Ascending aorta (tissue), 2 donors: ENCODE data around the gene S100Z. TPM values are rescaled to one million over a fixed set of nuclear protein-coding genes. Genes with fewer than 3 reads are reported as not detected.
A peak's percentile ranks its signal among the peaks of the same experiment; 100 is the strongest.
"Not testable (repeated sequence)": the region's sequence is repeated elsewhere in the genome, so short reads cannot be mapped to it uniquely, and the experiment has no call there.

Experiments used
- DNase-seq, 2 donors: peaks; one replicate each; pipeline ENCODE4 v3.0.0-alpha.2; 2019; ENCODE audit warnings: low spot score in 2 of 2
- H3K27ac ChIP-seq, 2 donors: fragments of 200-600 bp; sonication (generic); one replicate each; pipeline ENCODE4 v1.5.1; 2016 to 2017; ENCODE audit warnings: mild to moderate bottlenecking in 1 of 2
- H3K27me3 ChIP-seq: fragments of 200-600 bp; sonication (generic); one replicate; pipeline ENCODE4 v1.5.1; 2017
- H3K36me3 ChIP-seq, 2 donors: fragments of 200-600 bp; sonication (generic); one replicate each; pipeline ENCODE4 v1.5.1; 2016
- H3K4me1 ChIP-seq, 2 donors: fragments of 200-600 bp; sonication (generic); one replicate each; pipeline ENCODE4 v1.5.1; 2016 to 2017; ENCODE audit warnings: mild to moderate bottlenecking in 1 of 2
- H3K4me3 ChIP-seq, 2 donors: fragments of 200-600 bp; sonication (generic); one replicate each; pipeline ENCODE4 v1.5.1; 2016 to 2017; ENCODE audit warnings: mild to moderate bottlenecking in 1 of 2
- H3K9me3 ChIP-seq, 2 donors: fragments of 200-600 bp; sonication (generic); one replicate each; pipeline ENCODE4 v1.5.1; 2016
- intact Hi-C: fragments of 100-400 bp; cut with DNase I; formaldehyde crosslinking; loops from one replicate; pipeline ENCODE4 v1.15.1; 2023
- total RNA-seq: library from RNA; depleted of rRNA; stranded (reverse); fragments of >200 nt; gene quantifications from one replicate; pipeline ENCODE4 v1.1.0, GENCODE V29; 2016
- TF ChIP-seq, protein P1 (sequence below), 3 experiments: fragments of 200-600 bp in 2 of 3; fragments of 450-650 bp in 1 of 3; sonication (generic) in 2 of 3; IDR thresholded peaks; one replicate each; pipeline ENCODE4 v1.5.1; 2016 to 2019; ENCODE audit warnings: antibody characterized with exemption in 3 of 3, mild to moderate bottlenecking in 1 of 3, moderate library complexity in 1 of 3

The S100Z gene
- total RNA-seq, 1 donor from 2014 or later: not detected

GRCh38 chr5:76811214-76811613 lies 38.6 kb upstream of the S100Z start:
- no peak for DNase-seq
- Histone ChIP-seq H3K27me3 (no peaks in the 10 kb centered on the region), H3K27ac (no peak overlapping the region), H3K9me3 (no peaks in the 10 kb centered on the region), H3K4me3 (no peak overlapping the region), H3K36me3 (no peaks in the 10 kb centered on the region), H3K4me1 (no peaks in the 10 kb centered on the region)
- TF ChIP-seq, protein P1, sequence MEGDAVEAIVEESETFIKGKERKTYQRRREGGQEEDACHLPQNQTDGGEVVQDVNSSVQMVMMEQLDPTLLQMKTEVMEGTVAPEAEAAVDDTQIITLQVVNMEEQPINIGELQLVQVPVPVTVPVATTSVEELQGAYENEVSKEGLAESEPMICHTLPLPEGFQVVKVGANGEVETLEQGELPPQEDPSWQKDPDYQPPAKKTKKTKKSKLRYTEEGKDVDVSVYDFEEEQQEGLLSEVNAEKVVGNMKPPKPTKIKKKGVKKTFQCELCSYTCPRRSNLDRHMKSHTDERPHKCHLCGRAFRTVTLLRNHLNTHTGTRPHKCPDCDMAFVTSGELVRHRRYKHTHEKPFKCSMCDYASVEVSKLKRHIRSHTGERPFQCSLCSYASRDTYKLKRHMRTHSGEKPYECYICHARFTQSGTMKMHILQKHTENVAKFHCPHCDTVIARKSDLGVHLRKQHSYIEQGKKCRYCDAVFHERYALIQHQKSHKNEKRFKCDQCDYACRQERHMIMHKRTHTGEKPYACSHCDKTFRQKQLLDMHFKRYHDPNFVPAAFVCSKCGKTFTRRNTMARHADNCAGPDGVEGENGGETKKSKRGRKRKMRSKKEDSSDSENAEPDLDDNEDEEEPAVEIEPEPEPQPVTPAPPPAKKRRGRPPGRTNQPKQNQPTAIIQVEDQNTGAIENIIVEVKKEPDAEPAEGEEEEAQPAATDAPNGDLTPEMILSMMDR (IDR thresholded peaks at IDR 0.05): no peak
- intact Hi-C loops: no loop called here

- H3K4me3 ChIP-seq, H3K9me3 ChIP-seq, H3K36me3 ChIP-seq, H3K27ac ChIP-seq, intact Hi-C loops, H3K27me3 ChIP-seq, DNase-seq, H3K4me1 ChIP-seq: not testable (repeated sequence)
Observed at GRCh38 chr5:76812209-76812608, 37.6 kb upstream of the S100Z start.

DNA sequence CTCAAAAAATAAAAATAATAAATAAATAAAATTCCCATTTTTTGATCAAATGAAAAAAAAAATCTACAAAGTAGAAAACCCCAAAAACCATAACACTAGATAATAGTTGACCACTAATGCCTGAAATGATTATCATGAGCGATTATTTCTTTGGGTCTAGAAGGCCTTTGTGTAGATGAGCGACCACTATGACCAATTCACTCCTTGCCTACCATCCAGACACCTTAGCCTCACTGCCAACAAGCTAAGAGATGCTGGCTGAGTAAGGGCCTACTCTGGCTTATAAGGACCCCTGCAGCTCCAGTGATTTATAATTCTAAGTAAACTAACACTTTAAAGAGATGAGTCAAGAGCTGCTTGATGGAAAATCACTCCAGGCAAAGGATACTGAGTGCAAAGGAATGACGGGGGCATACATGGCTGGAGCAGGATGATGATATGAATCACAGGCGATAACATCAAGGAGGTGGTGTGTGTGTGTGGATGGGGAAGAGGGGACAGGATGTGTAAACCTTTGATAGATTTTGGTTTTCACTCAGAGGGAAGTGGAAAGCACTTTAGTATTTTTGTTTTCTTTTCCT lies 35.7 kb upstream of the S100Z start:
- no peak for DNase-seq
- intact Hi-C loops: no loop called here
- no peaks in the 10 kb centered on the region for H3K27me3 ChIP-seq
- H3K36me3 ChIP-seq: no peaks in the 10 kb centered on the region
- no peaks in the 10 kb centered on the region for H3K4me1 ChIP-seq
- H3K27ac ChIP-seq: no peak overlapping the region
- no peaks in the 10 kb centered on the region for H3K9me3 ChIP-seq
- TF ChIP-seq, protein P1 (IDR thresholded peaks at IDR 0.05): no peak
- no peak overlapping the region for H3K4me3 ChIP-seq

DNA sequence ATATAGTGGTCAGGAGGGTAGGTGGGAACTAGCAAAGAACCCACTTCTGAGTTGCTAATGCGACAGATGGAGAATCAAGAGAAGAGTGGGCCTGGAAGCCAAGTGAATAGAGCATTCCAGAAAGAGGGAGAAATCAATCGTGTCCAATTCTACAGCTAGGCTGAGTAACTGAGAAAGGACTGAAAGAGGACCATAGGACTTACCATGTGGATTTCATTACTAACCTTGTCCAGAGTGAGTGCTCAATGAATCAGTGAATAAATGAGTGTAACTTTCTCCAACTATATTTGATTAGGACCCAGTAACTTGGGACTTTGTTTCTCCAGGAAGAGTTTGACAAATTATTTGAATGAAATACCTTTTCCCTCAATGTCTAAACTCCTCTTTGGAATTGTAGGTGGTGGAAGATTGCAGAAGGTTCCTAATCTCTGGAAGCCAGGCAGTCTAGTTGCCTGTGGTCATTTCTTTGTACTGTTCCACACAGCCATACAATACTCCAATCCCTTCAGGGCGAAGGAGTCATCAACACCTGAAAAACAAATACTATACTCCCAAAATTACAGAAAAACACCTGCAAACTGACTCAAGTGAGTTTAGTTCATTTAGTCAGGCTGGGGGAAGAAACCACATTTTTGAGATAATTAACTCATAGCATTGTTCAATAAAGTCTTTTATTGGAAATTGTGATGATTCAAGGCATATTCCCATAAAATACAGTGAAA lies 33.5 kb upstream of the S100Z start:
- H3K27me3 ChIP-seq: no peaks in the 10 kb centered on the region
- intact Hi-C loops: no loop called here
- no peak overlapping the region for H3K27ac ChIP-seq
- DNase-seq: no peak
- peaks cover 0 to 6% of the 10 kb centered on the region in 2 donors for H3K4me1 ChIP-seq
- no peaks in the 10 kb centered on the region for H3K9me3 ChIP-seq
- no peak overlapping the region for H3K4me3 ChIP-seq
- no peaks in the 10 kb centered on the region for H3K36me3 ChIP-seq
- TF ChIP-seq, protein P1 (IDR thresholded peaks at IDR 0.05): no peak

- H3K9me3 ChIP-seq: no peaks in the 10 kb centered on the region
- TF ChIP-seq, protein P1 (IDR thresholded peaks at IDR 0.05): no peak
- intact Hi-C loops: no loop called here
- peaks cover 0 to 6% of the 10 kb centered on the region in 2 donors for H3K4me1 ChIP-seq
- no peaks in the 10 kb centered on the region for H3K27me3 ChIP-seq
- peak within 1 kb of the TSS; percentile 46 to 71 for H3K4me3 ChIP-seq
- DNase-seq: peak in 1 of 2 donors; percentile 65
- H3K36me3 ChIP-seq: no peaks in the 10 kb centered on the region
- H3K27ac ChIP-seq: no peak within 1 kb of the TSS
Observed at GRCh38 chr5:76818844-76819831, 30.7 kb upstream of the S100Z start, which contains the start of gene F2RL1. TSS of gene F2RL1 (plus strand) at chr5:76819030. CDS start at chr5:76819183, 153 bp downstream.
